Hepatocyte (in vitro differentiated cells): ENCODE measurements around the gene ACP5. TPM values are rescaled to one million over a fixed set of nuclear protein-coding genes. Genes with fewer than 3 reads are reported as not detected.
"Not testable (repeated sequence)": the region's sequence is repeated elsewhere in the genome, so short reads cannot be mapped to it uniquely, and the experiment has no call there.

Experiments used
- DNase-seq: peaks from one replicate; pipeline ENCODE4 v3.0.0-alpha.2; 2016; ENCODE audit warnings: low spot score
- H2AFZ ChIP-seq: fragments of 200-600 bp; sonication (generic); 2 replicates; pipeline ENCODE4 v1.6.0; 2016; ENCODE audit warnings: antibody characterized with exemption, mild to moderate bottlenecking
- H3K27ac ChIP-seq: fragments of 200-600 bp; sonication (generic); 2 replicates; pipeline ENCODE4 v1.5.1; 2016; ENCODE audit warnings: mild to moderate bottlenecking
- H3K27me3 ChIP-seq: fragments of 200-600 bp; sonication (generic); 2 replicates; pipeline ENCODE4 v1.6.1; 2016
- H3K36me3 ChIP-seq: fragments of 200-600 bp; sonication (generic); replicated peaks from 2 replicates; pipeline ENCODE4 v1.5.1; 2016; ENCODE audit warnings: low read depth; ENCODE audit not compliant: insufficient read depth
- H3K4me1 ChIP-seq: fragments of 200-600 bp; sonication (generic); 2 replicates; pipeline ENCODE4 v1.5.1; 2016; ENCODE audit warnings: mild to moderate bottlenecking, moderate library complexity; ENCODE audit not compliant: insufficient read depth
- H3K4me2 ChIP-seq: fragments of 200-600 bp; sonication (generic); 2 replicates; pipeline ENCODE4 v1.6.0; 2016
- H3K4me3 ChIP-seq: fragments of 200-600 bp; sonication (generic); 2 replicates; pipeline ENCODE4 v1.5.1; 2016; ENCODE audit warnings: mild to moderate bottlenecking
- H3K79me2 ChIP-seq: fragments of 200-600 bp; sonication (generic); 2 replicates; pipeline ENCODE4 v1.6.0; 2017; ENCODE audit warnings: mild to moderate bottlenecking
- H3K9me2 ChIP-seq: fragments of 200-600 bp; sonication (generic); replicated peaks from 2 replicates; pipeline ENCODE4 v1.6.0; 2017; ENCODE audit warnings: mild to moderate bottlenecking; ENCODE audit not compliant: insufficient read depth
- H3K9me3 ChIP-seq: fragments of 200-600 bp; sonication (generic); 2 replicates; pipeline ENCODE4 v1.5.1; 2016; ENCODE audit warnings: low read depth, mild to moderate bottlenecking
- H4K20me1 ChIP-seq: fragments of 200-600 bp; sonication (generic); 2 replicates; pipeline ENCODE4 v1.6.0; 2016; ENCODE audit warnings: mild to moderate bottlenecking; ENCODE audit not compliant: insufficient read depth, poor library complexity, severe bottlenecking
- EZH2 ChIP-seq: fragments of 200-600 bp; sonication (generic); IDR thresholded peaks from 2 replicates; pipeline ENCODE4 v1.6.1; 2016; ENCODE audit warnings: antibody characterized with exemption, mild to moderate bottlenecking, borderline replicate concordance
- EZH2phosphoT487 ChIP-seq: fragments of 200-600 bp; sonication (generic); IDR thresholded peaks from one replicate; pipeline ENCODE4 v1.6.1; 2018; ENCODE audit warnings: antibody characterized with exemption, mild to moderate bottlenecking, low read depth, moderate library complexity; ENCODE audit not compliant: unreplicated experiment, severe bottlenecking
- WGBS: methylation state at CpG from one replicate; pipeline ENCODE4 v1.1.6; 2016; ENCODE audit warnings: low lambda C conversion rate; ENCODE audit errors: missing lambda C conversion rate; 5-methylcytosine and 5-hydroxymethylcytosine counted together
- polyA plus RNA-seq: library from polyadenylated mRNA; unstranded; fragments of >200 nt; fragmentation: Nextera tagmentation; extraction: Ambion mirVana; gene quantifications from 2 replicates; pipeline ENCODE4 v1.2.1, GENCODE V29; 2016
- total RNA-seq: library from RNA; depleted of rRNA; stranded (reverse); fragments of >200 nt; gene quantifications from 2 replicates; pipeline ENCODE4 v1.2.3, GENCODE V29; 2014
- TF ChIP-seq, protein P1 (sequence below): fragments of 200-600 bp; sonication (generic); IDR thresholded peaks from 2 replicates; pipeline ENCODE4 v1.5.1; 2016; ENCODE audit warnings: antibody characterized with exemption, mild to moderate bottlenecking; ENCODE audit not compliant: poor library complexity

Gene ACP5
- total and polyA plus RNA-seq, 2 experiments from 2014 or later, result 7.2 to 18.1 TPM

DNA sequence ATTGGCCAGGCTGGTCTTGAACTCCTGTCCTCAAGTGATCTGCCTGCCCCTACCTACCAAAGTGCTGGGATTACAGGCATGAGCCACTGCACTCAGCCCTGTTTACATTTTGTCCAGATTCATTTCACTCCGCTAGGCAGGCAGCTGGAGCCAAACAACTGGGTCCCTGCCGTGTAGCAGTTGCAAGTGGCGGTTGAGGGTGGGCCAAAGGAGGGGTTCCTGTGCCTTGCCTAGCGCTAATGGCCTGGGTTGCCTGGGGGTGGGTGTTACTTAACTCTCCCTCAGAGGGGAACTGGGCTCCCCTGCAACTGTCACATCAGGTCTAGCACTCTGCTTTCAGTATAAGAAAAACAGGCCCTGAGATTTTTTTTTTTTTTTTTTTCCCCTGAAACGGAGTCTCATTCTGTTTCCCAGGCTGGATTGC is 7.4 kb downstream of the ACP5 start:
- H3K9me2 ChIP-seq, result no peaks in the 10 kb centered on the region
- H3K79me2 ChIP-seq, result no peaks in the 10 kb centered on the region
- 68% methylated on average over 4 of the region's 5 CpGs for WGBS
- no peaks in the 10 kb centered on the region for H3K27me3 ChIP-seq
- DNase-seq, result no peak
- H3K9me3 ChIP-seq, result no peaks in the 10 kb centered on the region
- no peak overlapping the region for H2AFZ ChIP-seq
- no peak overlapping the region for H3K27ac ChIP-seq
- no peak overlapping the region for H3K4me2 ChIP-seq
- no peak overlapping the region for H3K4me3 ChIP-seq
- H4K20me1 ChIP-seq, result no peaks in the 10 kb centered on the region
- H3K4me1 ChIP-seq, result no peaks in the 10 kb centered on the region
- no peaks in the 10 kb centered on the region for H3K36me3 ChIP-seq
- no peak for TF ChIP-seq EZH2phosphoT487
- TF ChIP-seq EZH2, result no peak
- TF ChIP-seq, protein P1, sequence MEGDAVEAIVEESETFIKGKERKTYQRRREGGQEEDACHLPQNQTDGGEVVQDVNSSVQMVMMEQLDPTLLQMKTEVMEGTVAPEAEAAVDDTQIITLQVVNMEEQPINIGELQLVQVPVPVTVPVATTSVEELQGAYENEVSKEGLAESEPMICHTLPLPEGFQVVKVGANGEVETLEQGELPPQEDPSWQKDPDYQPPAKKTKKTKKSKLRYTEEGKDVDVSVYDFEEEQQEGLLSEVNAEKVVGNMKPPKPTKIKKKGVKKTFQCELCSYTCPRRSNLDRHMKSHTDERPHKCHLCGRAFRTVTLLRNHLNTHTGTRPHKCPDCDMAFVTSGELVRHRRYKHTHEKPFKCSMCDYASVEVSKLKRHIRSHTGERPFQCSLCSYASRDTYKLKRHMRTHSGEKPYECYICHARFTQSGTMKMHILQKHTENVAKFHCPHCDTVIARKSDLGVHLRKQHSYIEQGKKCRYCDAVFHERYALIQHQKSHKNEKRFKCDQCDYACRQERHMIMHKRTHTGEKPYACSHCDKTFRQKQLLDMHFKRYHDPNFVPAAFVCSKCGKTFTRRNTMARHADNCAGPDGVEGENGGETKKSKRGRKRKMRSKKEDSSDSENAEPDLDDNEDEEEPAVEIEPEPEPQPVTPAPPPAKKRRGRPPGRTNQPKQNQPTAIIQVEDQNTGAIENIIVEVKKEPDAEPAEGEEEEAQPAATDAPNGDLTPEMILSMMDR, result no peak

DNA sequence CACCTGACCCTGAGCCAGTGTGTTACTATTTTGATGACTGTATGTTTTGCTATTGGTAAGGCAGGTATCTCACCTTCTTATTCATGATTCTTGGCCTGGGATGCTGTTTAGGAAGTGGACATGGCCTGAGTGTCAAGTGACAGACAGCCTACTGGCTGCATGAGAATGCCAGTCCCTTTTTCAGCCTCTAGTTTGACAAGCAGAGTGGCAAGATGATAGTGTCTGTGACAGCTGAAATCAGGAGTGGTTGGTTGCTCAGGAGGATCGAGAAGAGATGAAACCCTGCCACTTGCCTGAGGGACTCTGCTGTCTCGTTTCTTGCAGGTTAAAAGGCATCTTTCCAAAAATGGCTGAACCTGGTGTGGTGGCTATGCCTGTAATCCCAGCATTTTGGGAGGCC is 11.3 kb downstream of the ACP5 start:
- no peak overlapping the region for H3K4me2 ChIP-seq
- H3K9me3 ChIP-seq, result no peaks in the 10 kb centered on the region
- H3K36me3 ChIP-seq, result no peaks in the 10 kb centered on the region
- WGBS, result 87% methylated on average over 2 of the region's 2 CpGs
- DNase-seq, result no peak
- no peak overlapping the region for H2AFZ ChIP-seq
- no peak overlapping the region for H3K4me3 ChIP-seq
- H3K79me2 ChIP-seq, result no peaks in the 10 kb centered on the region
- TF ChIP-seq, protein P1, result no peak
- TF ChIP-seq EZH2 (no peak), EZH2phosphoT487 (no peak)
- H3K9me2 ChIP-seq, result no peaks in the 10 kb centered on the region
- H3K27me3 ChIP-seq, result no peaks in the 10 kb centered on the region
- H4K20me1 ChIP-seq, result no peaks in the 10 kb centered on the region
- H3K27ac ChIP-seq, result no peak overlapping the region
- H3K4me1 ChIP-seq, result no peaks in the 10 kb centered on the region

DNA sequence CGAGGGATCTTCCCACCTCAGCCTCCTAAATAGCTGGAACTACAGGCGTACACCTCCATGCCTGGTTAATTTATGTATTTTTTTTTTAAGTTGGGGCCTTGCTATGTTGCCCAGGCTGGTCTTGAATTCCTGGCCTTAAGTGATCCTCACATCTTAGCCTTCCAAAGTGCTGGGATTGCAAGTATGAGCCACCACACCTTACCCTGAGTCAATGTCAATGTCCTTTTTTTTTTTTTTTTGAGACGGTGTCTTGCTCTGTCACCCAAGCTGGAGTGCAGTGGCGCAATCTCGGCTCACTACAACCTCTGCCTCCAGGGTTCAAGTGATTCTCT is 11.8 kb downstream of the ACP5 start:
- H3K4me1 ChIP-seq, H3K27ac ChIP-seq, H3K9me2 ChIP-seq, H3K79me2 ChIP-seq, H3K27me3 ChIP-seq, H3K36me3 ChIP-seq, H3K4me3 ChIP-seq, DNase-seq, H3K9me3 ChIP-seq, H3K4me2 ChIP-seq, H2AFZ ChIP-seq, H4K20me1 ChIP-seq: not testable (repeated sequence)
- 87% methylated on average over 5 of the region's 5 CpGs for WGBS

DNA sequence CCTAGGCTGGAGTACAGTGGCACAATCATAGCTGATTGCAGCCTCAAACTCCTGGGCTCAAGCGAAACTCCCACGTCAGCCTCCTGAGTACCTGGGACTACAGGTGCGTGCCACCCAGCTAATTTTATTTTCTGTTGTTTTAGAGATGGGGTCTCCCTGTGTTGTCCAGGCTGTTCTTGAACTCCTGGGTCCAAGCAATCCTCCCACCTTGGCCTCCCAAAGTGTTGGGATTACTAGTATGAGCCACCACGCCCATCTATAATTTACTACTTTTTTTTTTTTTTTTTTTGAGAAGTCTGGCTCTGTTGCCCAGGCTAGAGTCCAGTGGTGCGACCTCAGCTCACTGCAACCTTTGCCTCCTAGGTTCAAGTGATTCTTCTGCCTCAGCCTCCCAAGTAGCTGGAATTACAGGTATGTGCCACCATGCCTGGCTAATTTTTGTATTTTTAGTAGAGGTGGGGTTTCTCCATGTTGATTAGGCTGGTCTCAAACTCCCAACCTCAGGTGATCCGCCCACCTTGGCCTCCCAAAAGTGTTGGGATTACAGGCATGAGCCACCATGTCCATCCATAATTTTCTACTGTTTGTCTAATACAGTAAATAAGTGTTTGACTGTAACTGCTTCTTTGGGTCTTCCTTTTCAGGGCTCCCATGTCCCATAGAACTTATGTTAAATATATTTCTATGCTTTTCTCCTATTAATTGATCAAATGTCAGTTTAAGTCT is 13.2 kb downstream of the ACP5 start:
- not testable (repeated sequence) for H2AFZ ChIP-seq, H3K27ac ChIP-seq

More for the DNA sequence above, 13.2 kb downstream of the ACP5 start:
- not testable (repeated sequence) for DNase-seq, H3K79me2 ChIP-seq, H3K9me2 ChIP-seq, H3K9me3 ChIP-seq, H3K4me3 ChIP-seq, H3K27me3 ChIP-seq, H3K4me1 ChIP-seq, H4K20me1 ChIP-seq, H3K36me3 ChIP-seq, H3K4me2 ChIP-seq
- 95% methylated on average over 6 of the region's 6 CpGs for WGBS
